Panc1 (cell line): ENCODE results near the gene MEA1. TPM values are rescaled to one million over a fixed set of nuclear protein-coding genes. Genes with fewer than 3 reads are reported as not detected.

ENCODE experiments used
- ATAC-seq: fragments of 200-7000 bp; cut with Tn5 transposase; 2 replicates; pipeline ENCODE4 v1.9.1; 2020; ENCODE audit warnings: mild to moderate bottlenecking, moderate library complexity
- BruUV-seq: library from RNA; stranded (reverse); fragments of 400-500 nt; replicated peaks from 2 replicates; lab custom pipeline; 2021; lab: Mats Ljungman, UMichigan
- CTCF ChIA-PET: fragments of 300-600 bp; sonication (Branson Sonifier 250); formaldehyde crosslinking; loops from one replicate; lab custom pipeline; 2022; ENCODE audit warnings: antibody characterized with exemption; lab: Charles Lee
- POLR2A ChIA-PET: fragments of 300-600 bp; sonication (Branson Sonifier 250); formaldehyde crosslinking; loops from one replicate; lab custom pipeline; 2022; ENCODE audit warnings: antibody characterized with exemption; lab: Charles Lee
- DNase-seq: peaks from one replicate; pipeline ENCODE4 v3.0.0-alpha.2; 2010; ENCODE audit warnings: low read depth, low spot score
- H3K27ac ChIP-seq: 2 replicates; pipeline ENCODE4 v1.5.1; 2011; ENCODE audit warnings: mild to moderate bottlenecking, low read length, inconsistent platforms
- H3K27me3 ChIP-seq: fragments of 200-500 bp; sonication (Bioruptor generic); 2 replicates; pipeline ENCODE4 v1.6.0; 2014; ENCODE audit warnings: low read length, inconsistent platforms; ENCODE audit not compliant: control insufficient read depth, insufficient read depth
- H3K36me3 ChIP-seq: fragments of 200-500 bp; sonication (Bioruptor generic); 2 replicates; pipeline ENCODE4 v1.5.1; 2014; ENCODE audit warnings: inconsistent platforms, mild to moderate bottlenecking, low read length, moderate library complexity; ENCODE audit not compliant: control insufficient read depth, insufficient read depth
- H3K4me1 ChIP-seq: 2 replicates; pipeline ENCODE4 v1.5.1; 2011; ENCODE audit warnings: inconsistent platforms, mild to moderate bottlenecking, low read length, moderate library complexity; ENCODE audit not compliant: control insufficient read depth, insufficient read depth
- H3K4me3 ChIP-seq, 2 experiments: 2 replicates each; pipeline ENCODE4 v1.5.1; 2011 to 2012; ENCODE audit warnings: low read depth in 2 of 2, low read length in 2 of 2, mild to moderate bottlenecking in 2 of 2, inconsistent platforms in 1 of 2, moderate library complexity in 1 of 2
- H3K9me3 ChIP-seq: fragments of 200-500 bp; sonication (Bioruptor generic); 2 replicates; pipeline ENCODE4 v1.5.1; 2014; ENCODE audit warnings: low read depth, mild to moderate bottlenecking, inconsistent platforms, low read length, moderate library complexity; ENCODE audit not compliant: control insufficient read depth, insufficient read depth
- CTCF ChIP-seq: fragments of 450-650 bp; IDR thresholded peaks from 2 replicates; pipeline ENCODE4 v1.5.1; 2017; ENCODE audit warnings: mild to moderate bottlenecking
- POLR2AphosphoS5 ChIP-seq: IDR thresholded peaks from 2 replicates; pipeline ENCODE4 v1.6.1; 2012; ENCODE audit warnings: mild to moderate bottlenecking, low read depth, low read length, moderate library complexity
- REST ChIP-seq, 2 experiments: IDR thresholded peaks; 2 replicates each; pipeline ENCODE4 v1.6.1; 2011 to 2012; ENCODE audit warnings: low read depth in 2 of 2, control low read depth in 1 of 2, low read length in 1 of 2, mild to moderate bottlenecking in 1 of 2, moderate library complexity in 1 of 2; ENCODE audit not compliant: insufficient read depth in 1 of 2
- SIN3A ChIP-seq: IDR thresholded peaks from 2 replicates; pipeline ENCODE4 v1.6.1; 2012; ENCODE audit warnings: low read depth, mild to moderate bottlenecking, low read length, moderate library complexity, borderline replicate concordance; ENCODE audit not compliant: insufficient read depth
- TCF7L2 ChIP-seq: IDR thresholded peaks from 2 replicates; pipeline ENCODE4 v1.6.1; 2011; ENCODE audit warnings: mild to moderate bottlenecking, low read depth, low read length, inconsistent platforms
- in situ Hi-C: cut with HindIII; loops from 2 replicates; pipeline ENCODE4 v1.10.0; 2016; ENCODE audit warnings: low sequenced_read_pairs, low pct_unique_long_range_greater_than_20kb
- intact Hi-C: fragments of 100-400 bp; cut with micrococcal nuclease; formaldehyde crosslinking; loops from one replicate; pipeline ENCODE4 v1.10.0; 2022; ENCODE audit not compliant: unreplicated experiment
- total RNA-seq: library from RNA; stranded (reverse); gene quantifications from one replicate; pipeline ENCODE4 v1.2.1, GENCODE V29; 2021; ENCODE audit not compliant: unreplicated experiment

Gene MEA1
- total RNA-seq, 1 experiment from 2014 or later, result 111 TPM

GRCh38 chr6:43036712-43037111, 23.0 kb upstream of the MEA1 start:
- no peak overlapping the region for H3K4me3 ChIP-seq
- intact Hi-C loops (no loop called here), in situ Hi-C loops (no loop called here)
- CTCF ChIA-PET, result no interaction called here
- H3K4me1 ChIP-seq, result peaks cover 3% of the 10 kb centered on the region; the same call in 1 of the 2 replicates
- no peak for TF ChIP-seq SIN3A
- no peak for TF ChIP-seq POLR2AphosphoS5
- no peak for TF ChIP-seq REST (IDR thresholded peaks at IDR 0.05; ENCODE audit: insufficient read depth in 1 of 2, low read depth in 2 of 2, low read length in 1 of 2)
- TF ChIP-seq TCF7L2, result no peak
- no peak for TF ChIP-seq CTCF
- POLR2A ChIA-PET, result no interaction called here
- no peak overlapping the region for H3K27ac ChIP-seq
- ATAC-seq (no peak), DNase-seq (no peak)
- no peaks in the 10 kb centered on the region for H3K9me3 ChIP-seq
- H3K27me3 ChIP-seq, result no peaks in the 10 kb centered on the region
- BruUV-seq, result no TSS peak
- no peaks in the 10 kb centered on the region; the same call in 1 of the 2 replicates for H3K36me3 ChIP-seq

GRCh38 chr6:43035495-43036194, 21.9 kb upstream of the MEA1 start:
- Histone ChIP-seq H3K9me3 (no peaks in the 10 kb centered on the region), H3K36me3 (no peaks in the 10 kb centered on the region; the same call in 1 of the 2 replicates), H3K4me3 (no peak overlapping the region), H3K27me3 (no peaks in the 10 kb centered on the region), H3K4me1 (peaks cover 3% of the 10 kb centered on the region; the same call in 1 of the 2 replicates), H3K27ac (no peak overlapping the region)
- in situ Hi-C loops, result no loop called here
- no peak for TF ChIP-seq TCF7L2
- no peak for TF ChIP-seq POLR2AphosphoS5
- no peak for TF ChIP-seq CTCF
- no peak for TF ChIP-seq SIN3A
- no peak for TF ChIP-seq REST (IDR thresholded peaks at IDR 0.05; ENCODE audit: insufficient read depth in 1 of 2, low read depth in 2 of 2, low read length in 1 of 2)
- CTCF ChIA-PET, result interaction anchor here (0.7 to 1.6 kb wide), 2 partner anchors 94 to 108 kb away, joined by 4 to 5 read pairs; no protein-coding TSS in a partner anchor
- DNase-seq (no peak), ATAC-seq (peak; percentile 23; the same call in 1 of the 2 replicates)
- intact Hi-C loops, result no loop called here
- BruUV-seq, result no TSS peak
- POLR2A ChIA-PET, result no interaction called here
